RWPE1 (cell line): ENCODE data around the gene HK1.

ENCODE experiments used
- CTCF ChIA-PET: fragments of 350-600 bp; sonication (Branson Sonifier 250); formaldehyde crosslinking; extraction: SDS; loops from one replicate; lab custom pipeline; 2021; lab: Yijun Ruan, JAX
- POLR2A ChIA-PET: fragments of 400-600 bp; formaldehyde crosslinking; extraction: SDS; loops from one replicate; lab custom pipeline; 2020; ENCODE audit warnings: antibody characterized with exemption; ENCODE audit not compliant: low non-redundant PET; lab: Yijun Ruan, JAX
- DNase-seq: peaks from one replicate; pipeline ENCODE4 v3.0.0; 2012; ENCODE audit warnings: low spot score
- H3K27ac ChIP-seq: fragments of 450-650 bp; 2 replicates; pipeline ENCODE4 v1.5.1; 2017
- CTCF ChIP-seq: fragments of 450-650 bp; conservative IDR thresholded peaks from 2 replicates; pipeline ENCODE4 v1.5.1; 2017; ENCODE audit warnings: low read depth, mild to moderate bottlenecking

The HK1 gene

GRCh38 chr10:69337296-69338132, 59.2 kb downstream of the HK1 start:
- CTCF ChIA-PET: interaction anchor here (0.6 to 1.5 kb wide), 3 partner anchors 10 to 1883 kb away, joined by 3 read pairs; no protein-coding TSS in a partner anchor
- peak; percentile 96 for DNase-seq
- H3K27ac ChIP-seq: peak overlapping the region; percentile 99
- POLR2A ChIA-PET: interaction anchor here (1.9 kb wide), 1 partner anchor 10 kb away, joined by 7 read pairs; no protein-coding TSS in a partner anchor
- no peak for TF ChIP-seq CTCF

GRCh38 chr10:69338133-69338456, 59.8 kb downstream of the HK1 start:
- POLR2A ChIA-PET: interaction anchor here (1.9 kb wide), 1 partner anchor 10 kb away, joined by 7 read pairs; no protein-coding TSS in a partner anchor
- DNase-seq: no peak
- peak overlapping the region; percentile 99 for H3K27ac ChIP-seq
- CTCF ChIA-PET: interaction anchor here (0.6 to 1.5 kb wide), 2 partner anchors 16 to 1883 kb away, joined by 3 read pairs; no protein-coding TSS in a partner anchor
- TF ChIP-seq CTCF: no peak

- TF ChIP-seq CTCF: no peak
- ChIA-PET CTCF (interaction anchor here (0.6 to 1.5 kb wide), 5 partner anchors 17 to 1882 kb away, joined by 3 to 4 read pairs (median 3); no protein-coding TSS in a partner anchor), POLR2A (interaction anchor here (1.9 kb wide), 1 partner anchor 11 kb away, joined by 7 read pairs; no protein-coding TSS in a partner anchor)
- no peak for DNase-seq
- H3K27ac ChIP-seq: peak overlapping the region; percentile 99
These were observed 60.5 kb downstream of the HK1 start for GRCh38 chr10:69338547-69339450.

- ChIA-PET CTCF (interaction anchor here (0.6 kb wide), 1 partner anchor 11 kb away, joined by 3 read pairs; no protein-coding TSS in a partner anchor), POLR2A (interaction anchor here (1.0 kb wide), 1 partner anchor 21 kb away, joined by 6 read pairs; no protein-coding TSS in a partner anchor)
- no peak for TF ChIP-seq CTCF
- H3K27ac ChIP-seq: peak overlapping the region; percentile 99
- peak; percentile 79 for DNase-seq
These were observed 62.4 kb downstream of the HK1 start for GRCh38 chr10:69340695-69341094.

- ChIA-PET CTCF (no interaction called here), POLR2A (no interaction called here)
- H3K27ac ChIP-seq: peak overlapping the region; percentile 18; the same call in 1 of the 2 replicates
- no peak for TF ChIP-seq CTCF
- no peak for DNase-seq
These were observed 65.6 kb downstream of the HK1 start for GRCh38 chr10:69343905-69344304.
